ENCODE measurements around the gene METTL6. TPM values are rescaled to one million over a fixed set of nuclear protein-coding genes. Genes with fewer than 3 reads are reported as not detected.

Gene METTL6
- total RNA-seq, 1 donor from 2014 or later, result 16.0 TPM

GRCh38 chr3:15454965-15455364, 27.6 kb upstream of the METTL6 start:
- H3K9me3 Mint-ChIP-seq (ENCODE audit: unreplicated experiment), result no peaks in the 10 kb centered on the region
- no peak for TF ChIP-seq CTCF (IDR thresholded peaks at IDR 0.05; ENCODE audit: unreplicated experiment)
- H3K27me3 Mint-ChIP-seq (ENCODE audit: unreplicated experiment), result peaks cover 6% of the 10 kb centered on the region
- no peak overlapping the region for H3K4me3 Mint-ChIP-seq (ENCODE audit: unreplicated experiment)
- H3K27ac Mint-ChIP-seq (ENCODE audit: unreplicated experiment), result no peak overlapping the region
- no peak for DNase-seq (ENCODE audit: low spot score)
- H3K36me3 Mint-ChIP-seq (ENCODE audit: low read depth, unreplicated experiment), result peaks cover 9% of the 10 kb centered on the region
- H3K4me1 Mint-ChIP-seq (ENCODE audit: unreplicated experiment), result no peaks in the 10 kb centered on the region

GRCh38 chr3:15453991-15454625, 26.8 kb upstream of the METTL6 start:
- Mint-ChIP-seq H3K9me3 (ENCODE audit: unreplicated experiment) (no peaks in the 10 kb centered on the region), H3K27ac (ENCODE audit: unreplicated experiment) (no peak overlapping the region), H3K4me3 (ENCODE audit: unreplicated experiment) (no peak overlapping the region), H3K27me3 (ENCODE audit: unreplicated experiment) (peaks cover 6% of the 10 kb centered on the region), H3K36me3 (ENCODE audit: low read depth, unreplicated experiment) (peaks cover 9% of the 10 kb centered on the region), H3K4me1 (ENCODE audit: unreplicated experiment) (no peaks in the 10 kb centered on the region)
- TF ChIP-seq CTCF (IDR thresholded peaks at IDR 0.05; ENCODE audit: unreplicated experiment), result no peak
- DNase-seq (ENCODE audit: low spot score), result no peak

GRCh38 chr3:15453501-15453900, 26.2 kb upstream of the METTL6 start:
- Mint-ChIP-seq H3K27me3 (ENCODE audit: unreplicated experiment) (peaks cover 6% of the 10 kb centered on the region), H3K4me3 (ENCODE audit: unreplicated experiment) (no peak overlapping the region), H3K9me3 (ENCODE audit: unreplicated experiment) (no peaks in the 10 kb centered on the region), H3K4me1 (ENCODE audit: unreplicated experiment) (no peaks in the 10 kb centered on the region), H3K36me3 (ENCODE audit: low read depth, unreplicated experiment) (peaks cover 9% of the 10 kb centered on the region), H3K27ac (ENCODE audit: unreplicated experiment) (no peak overlapping the region)
- no peak for TF ChIP-seq CTCF (IDR thresholded peaks at IDR 0.05; ENCODE audit: unreplicated experiment)
- DNase-seq (ENCODE audit: low spot score), result no peak

GRCh38 chr3:15452961-15453360, 25.6 kb upstream of the METTL6 start:
- no peak for TF ChIP-seq CTCF (IDR thresholded peaks at IDR 0.05; ENCODE audit: unreplicated experiment)
- no peak for DNase-seq (ENCODE audit: low spot score)
- Mint-ChIP-seq H3K36me3 (ENCODE audit: low read depth, unreplicated experiment) (peaks cover 6% of the 10 kb centered on the region), H3K9me3 (ENCODE audit: unreplicated experiment) (no peaks in the 10 kb centered on the region), H3K27me3 (ENCODE audit: unreplicated experiment) (peaks cover 6% of the 10 kb centered on the region), H3K27ac (ENCODE audit: unreplicated experiment) (no peak overlapping the region), H3K4me3 (ENCODE audit: unreplicated experiment) (no peak overlapping the region), H3K4me1 (ENCODE audit: unreplicated experiment) (no peaks in the 10 kb centered on the region)

- Mint-ChIP-seq H3K9me3 (ENCODE audit: unreplicated experiment) (no peaks in the 10 kb centered on the region), H3K4me3 (ENCODE audit: unreplicated experiment) (no peak overlapping the region), H3K4me1 (ENCODE audit: unreplicated experiment) (no peaks in the 10 kb centered on the region), H3K27me3 (ENCODE audit: unreplicated experiment) (peaks cover 6% of the 10 kb centered on the region), H3K27ac (ENCODE audit: unreplicated experiment) (no peak overlapping the region), H3K36me3 (ENCODE audit: low read depth, unreplicated experiment) (peaks cover 6% of the 10 kb centered on the region)
- DNase-seq (ENCODE audit: low spot score), result no peak
- no peak for TF ChIP-seq CTCF (IDR thresholded peaks at IDR 0.05; ENCODE audit: unreplicated experiment)
Measured at GRCh38 chr3:15452156-15452555, 24.8 kb upstream of the METTL6 start.

Measured in endothelial cell (in vitro differentiated cells).